Stimulated activated naive CD8-positive, alpha-beta T cell treated with anti-CD3 and anti-CD28 coated beads, Interleukin-15, amount 100 ng/mL, for 72 hours (primary cell): Measurements from ENCODE around the gene OR10H3.
A peak's percentile ranks its signal among the peaks of the same experiment; 100 is the strongest.

ENCODE experiments used
- ATAC-seq: fragments of 150-1000 bp; cut with Tn5 transposase; 2 replicates; pipeline ENCODE4 v1.10.0; 2021; ENCODE audit warnings: mild to moderate bottlenecking, moderate library complexity
- DNase-seq, 2 donors: peaks; one replicate each; pipeline ENCODE4 v3.0.0; 2021 to 2022
- H3K27ac Mint-ChIP-seq, 2 donors: one replicate each; pipeline ENCODE4 v1.8.0; 2022; ENCODE audit warnings: mild to moderate bottlenecking in 2 of 2, mixed read lengths in 2 of 2, moderate library complexity in 2 of 2
- H3K27me3 Mint-ChIP-seq: one replicate; pipeline ENCODE4 v1.8.0; 2022; ENCODE audit warnings: mixed read lengths
- H3K4me1 Mint-ChIP-seq: one replicate; pipeline ENCODE4 v1.8.0; 2022; ENCODE audit warnings: mild to moderate bottlenecking, mixed read lengths
- H3K4me3 Mint-ChIP-seq, 2 donors: one replicate each; pipeline ENCODE4 v1.8.0; 2022; ENCODE audit warnings: mild to moderate bottlenecking in 2 of 2, mixed read lengths in 2 of 2, moderate library complexity in 1 of 2
- H3K9me3 Mint-ChIP-seq, 2 donors: one replicate each; pipeline ENCODE4 v1.8.0; 2022; ENCODE audit warnings: mixed read lengths in 2 of 2

OR10H3 gene, protein sequence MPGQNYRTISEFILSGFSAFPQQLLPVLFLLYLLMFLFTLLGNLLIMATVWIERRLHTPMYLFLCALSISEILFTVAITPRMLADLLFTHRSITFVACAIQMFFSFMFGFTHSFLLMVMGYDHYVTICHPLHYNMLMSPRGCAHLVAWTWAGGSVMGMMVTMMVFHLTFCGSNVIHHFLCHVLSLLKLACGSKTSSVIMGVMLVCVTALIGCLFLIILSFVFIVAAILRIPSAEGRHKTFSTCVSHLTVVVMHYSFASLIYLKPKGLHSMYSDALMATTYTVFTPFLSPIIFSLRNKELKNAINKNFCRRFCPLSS

GRCh38 chr19:15737722-15738121, at the start of gene OR10H3:
TSS of gene OR10H3 (plus strand) at chr19:15737985. CDS start at chr19:15741393, 3,408 bp downstream.
- Mint-ChIP-seq H3K27ac (no peak within 1 kb of the TSS), H3K9me3 (peaks cover 14 to 19% of the 10 kb centered on the region in 2 donors), H3K4me3 (no peak within 1 kb of the TSS), H3K4me1 (no peaks in the 10 kb centered on the region), H3K27me3 (peaks cover 8% of the 10 kb centered on the region)
- no peak for ATAC-seq
- no peak for DNase-seq

DNA sequence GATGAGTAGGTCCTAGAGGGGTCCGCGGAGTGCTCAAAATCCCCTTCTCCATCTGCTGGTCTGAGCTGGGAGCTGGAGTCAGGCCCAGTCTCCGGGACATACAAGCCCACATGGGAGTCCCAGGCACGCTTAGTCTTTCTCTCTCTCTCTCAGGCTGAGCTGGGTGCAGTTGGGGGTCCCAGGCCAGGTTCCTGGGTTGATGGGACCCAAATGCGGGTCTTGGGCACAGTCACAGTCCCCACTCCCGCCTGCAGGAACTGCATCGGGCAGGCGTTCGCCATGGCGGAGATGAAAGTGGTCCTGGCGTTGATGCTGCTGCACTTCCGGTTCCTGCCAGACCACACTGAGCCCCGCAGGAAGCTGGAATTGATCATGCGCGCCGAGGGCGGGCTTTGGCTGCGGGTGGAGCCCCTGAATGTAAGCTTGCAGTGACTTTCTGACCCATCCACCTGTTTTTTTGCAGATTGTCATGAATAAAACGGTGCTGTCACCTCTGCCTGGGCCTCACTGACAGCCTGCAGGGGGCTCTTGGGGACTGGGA, 41.1 kb upstream of the OR10H3 start:
- DNase-seq (no peak), ATAC-seq (no peak)
- no peaks in the 10 kb centered on the region for H3K9me3 Mint-ChIP-seq
- H3K27ac Mint-ChIP-seq: no peak overlapping the region
- peaks cover 36% of the 10 kb centered on the region for H3K27me3 Mint-ChIP-seq
- no peak overlapping the region for H3K4me3 Mint-ChIP-seq
- H3K4me1 Mint-ChIP-seq: no peaks in the 10 kb centered on the region

DNA sequence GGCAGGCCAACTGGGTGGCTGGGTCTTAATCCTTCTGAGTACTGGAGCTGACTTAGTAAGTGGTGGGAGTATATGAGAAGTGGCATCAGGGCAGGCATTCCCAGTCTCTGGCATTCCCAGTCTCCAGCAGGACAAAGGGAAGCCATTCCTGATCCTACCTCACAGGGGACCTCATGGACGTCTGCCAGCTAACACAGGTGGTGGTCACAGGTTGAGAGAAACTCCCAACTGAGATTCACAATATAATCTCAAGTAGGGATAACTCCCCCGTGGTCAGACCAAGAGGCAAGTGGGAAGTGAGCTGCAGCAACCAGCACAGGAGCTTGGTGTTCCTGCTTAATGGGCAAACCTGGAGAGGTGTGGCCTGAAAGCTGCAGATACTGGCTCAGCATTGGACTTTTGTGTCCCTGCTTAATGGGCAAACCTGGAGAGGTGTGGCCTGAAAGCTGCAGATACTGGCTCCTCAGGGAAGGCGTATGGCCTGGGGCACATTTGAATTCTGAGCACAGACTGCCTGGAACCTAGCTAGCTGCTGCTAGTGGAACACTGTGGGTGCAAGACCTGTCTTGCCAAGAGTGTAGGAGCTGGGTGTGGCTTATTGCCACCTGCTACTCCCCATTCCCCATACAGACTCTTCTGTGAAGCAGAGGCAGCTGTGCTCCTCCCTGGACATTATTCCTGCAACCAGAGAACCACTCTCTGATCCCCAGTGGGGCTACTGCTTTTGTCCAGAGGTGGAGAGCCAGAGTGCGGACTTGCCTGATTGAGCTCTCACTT, 35.8 kb upstream of the OR10H3 start:
- H3K27ac Mint-ChIP-seq: no peak overlapping the region
- peaks cover 39% of the 10 kb centered on the region for H3K27me3 Mint-ChIP-seq
- H3K9me3 Mint-ChIP-seq: no peaks in the 10 kb centered on the region

GRCh38 chr19:15702534-15702930, 35.3 kb upstream of the OR10H3 start:
- no peaks in the 10 kb centered on the region for H3K4me1 Mint-ChIP-seq
- DNase-seq (peak in 1 of 2 donors; percentile 13), ATAC-seq (peak; percentile 18)
- peaks cover 33% of the 10 kb centered on the region for H3K27me3 Mint-ChIP-seq
- H3K4me3 Mint-ChIP-seq: no peak overlapping the region
- no peak overlapping the region for H3K27ac Mint-ChIP-seq
- H3K9me3 Mint-ChIP-seq: no peaks in the 10 kb centered on the region

More for the DNA sequence above, 35.8 kb upstream of the OR10H3 start:
- DNase-seq: no peak
- ATAC-seq: peak; percentile 9
- H3K4me3 Mint-ChIP-seq: no peak overlapping the region
- no peaks in the 10 kb centered on the region for H3K4me1 Mint-ChIP-seq

- H3K9me3 Mint-ChIP-seq: peaks cover 0 to 7% of the 10 kb centered on the region in 2 donors
- peaks cover 31% of the 10 kb centered on the region for H3K27me3 Mint-ChIP-seq
- H3K4me3 Mint-ChIP-seq: no peak overlapping the region
- no peaks in the 10 kb centered on the region for H3K4me1 Mint-ChIP-seq
- ATAC-seq (no peak), DNase-seq (no peak)
- H3K27ac Mint-ChIP-seq: no peak overlapping the region
These were observed 23.1 kb upstream of the OR10H3 start for GRCh38 chr19:15714638-15715037.

GRCh38 chr19:15715642-15716041, 22.1 kb upstream of the OR10H3 start:
- peaks cover 24% of the 10 kb centered on the region for H3K27me3 Mint-ChIP-seq
- no peak overlapping the region for H3K4me3 Mint-ChIP-seq
- H3K27ac Mint-ChIP-seq: no peak overlapping the region
- DNase-seq: no peak
- peaks cover 0 to 7% of the 10 kb centered on the region in 2 donors for H3K9me3 Mint-ChIP-seq
- H3K4me1 Mint-ChIP-seq: no peaks in the 10 kb centered on the region
- ATAC-seq: no peak

DNA sequence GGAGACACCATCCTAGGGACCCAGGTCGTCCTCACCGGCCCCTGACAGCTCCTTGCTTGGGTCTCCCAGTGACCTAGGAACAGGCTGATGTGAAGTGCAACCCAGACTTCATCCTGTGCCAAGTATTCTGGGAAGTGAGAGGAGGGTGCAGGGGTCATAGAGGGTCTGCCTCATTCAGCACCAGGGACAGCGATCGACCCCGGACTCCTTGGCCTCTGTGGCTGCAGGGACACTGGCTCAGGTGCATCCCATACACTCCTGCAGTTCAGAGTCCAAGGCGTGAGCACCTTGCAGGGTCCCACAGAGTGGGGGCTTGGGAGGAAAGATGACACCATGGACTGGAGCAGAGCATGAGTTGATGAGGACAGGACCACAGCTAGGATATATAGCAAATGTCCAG, 20.0 kb upstream of the OR10H3 start:
- Mint-ChIP-seq H3K27ac (no peak overlapping the region), H3K27me3 (peaks cover 44% of the 10 kb centered on the region), H3K4me1 (peaks cover 3% of the 10 kb centered on the region), H3K9me3 (peaks cover 0 to 7% of the 10 kb centered on the region in 2 donors), H3K4me3 (no peak overlapping the region)
- no peak for DNase-seq
- no peak for ATAC-seq

GRCh38 chr19:15721268-15721667, 16.5 kb upstream of the OR10H3 start:
- ATAC-seq (no peak), DNase-seq (no peak)
- H3K9me3 Mint-ChIP-seq: peaks cover 0 to 7% of the 10 kb centered on the region in 2 donors
- H3K4me3 Mint-ChIP-seq: no peak overlapping the region
- H3K27ac Mint-ChIP-seq: no peak overlapping the region
- peaks cover 5% of the 10 kb centered on the region for H3K4me1 Mint-ChIP-seq
- peaks cover 73% of the 10 kb centered on the region for H3K27me3 Mint-ChIP-seq

DNA sequence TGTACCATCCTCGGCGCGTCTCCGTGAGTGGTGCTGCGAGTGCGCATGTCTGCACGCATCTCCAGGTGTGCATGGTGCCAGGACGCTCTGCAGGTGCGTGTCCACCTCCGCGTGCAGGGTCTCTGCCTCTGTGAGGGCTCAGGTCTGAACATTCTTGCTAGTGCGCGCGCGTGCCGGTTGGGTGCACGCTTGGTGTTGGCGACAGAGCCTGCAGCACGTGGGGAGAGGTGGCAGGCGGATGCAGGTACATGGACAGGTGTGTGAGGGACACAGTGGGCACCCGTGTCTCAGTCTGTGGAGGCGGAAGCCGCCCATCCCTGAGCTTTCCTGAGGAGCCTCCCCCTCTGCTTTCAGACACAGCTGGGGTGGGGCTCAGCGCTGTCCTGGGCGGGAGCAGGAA, 14.8 kb upstream of the OR10H3 start:
- Mint-ChIP-seq H3K9me3 (peaks cover 0 to under 1% of the 10 kb centered on the region in 2 donors), H3K4me1 (peaks cover 5% of the 10 kb centered on the region), H3K4me3 (no peak overlapping the region), H3K27ac (no peak overlapping the region), H3K27me3 (peaks cover 70% of the 10 kb centered on the region)
- DNase-seq (no peak), ATAC-seq (no peak)

GRCh38 chr19:15727724-15728123, 10.1 kb upstream of the OR10H3 start, which contains the start of gene OR10H2:
TSS of gene OR10H2 (plus strand) at chr19:15728024. CDS start at chr19:15728044, 20 bp downstream.
- H3K4me3 Mint-ChIP-seq: no peak within 1 kb of the TSS
- ATAC-seq: no peak
- peaks cover 53% of the 10 kb centered on the region for H3K27me3 Mint-ChIP-seq
- H3K9me3 Mint-ChIP-seq: no peaks in the 10 kb centered on the region
- peak within 1 kb of the TSS; percentile 16 to 17 for H3K27ac Mint-ChIP-seq
- peaks cover 3% of the 10 kb centered on the region for H3K4me1 Mint-ChIP-seq
- DNase-seq: no peak

GRCh38 chr19:15730538-15730937, 7.2 kb upstream of the OR10H3 start:
- no peaks in the 10 kb centered on the region for H3K4me1 Mint-ChIP-seq
- no peak for DNase-seq
- no peak overlapping the region for H3K4me3 Mint-ChIP-seq
- H3K27ac Mint-ChIP-seq: no peak overlapping the region
- no peak for ATAC-seq
- H3K27me3 Mint-ChIP-seq: peaks cover 29% of the 10 kb centered on the region
- no peaks in the 10 kb centered on the region for H3K9me3 Mint-ChIP-seq

DNA sequence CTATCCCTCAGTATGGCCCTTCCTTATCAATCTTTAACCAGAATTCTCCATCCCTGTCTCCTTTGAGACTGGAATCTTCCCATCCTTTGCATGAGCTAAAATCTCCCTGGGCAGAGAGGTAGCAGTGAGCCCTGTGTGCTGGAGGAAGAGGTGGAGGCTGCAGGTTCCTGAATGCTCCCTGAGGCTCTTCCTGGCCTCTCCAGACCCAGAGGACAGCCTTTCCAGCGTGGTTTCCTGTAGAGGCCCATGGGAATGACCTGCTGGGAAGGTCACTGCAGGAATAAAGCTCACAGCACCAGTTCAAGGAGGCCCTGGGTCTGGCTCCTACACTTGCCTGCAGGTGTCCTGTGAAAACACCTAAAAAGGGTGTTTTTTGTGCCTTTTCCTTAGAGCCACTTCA, 5.4 kb upstream of the OR10H3 start:
- no peaks in the 10 kb centered on the region for H3K9me3 Mint-ChIP-seq
- H3K4me1 Mint-ChIP-seq: no peaks in the 10 kb centered on the region
- H3K4me3 Mint-ChIP-seq: no peak overlapping the region

GRCh38 chr19:15733895-15734294, 3.9 kb upstream of the OR10H3 start:
- Mint-ChIP-seq H3K27ac (no peak overlapping the region), H3K4me3 (no peak overlapping the region), H3K9me3 (no peaks in the 10 kb centered on the region), H3K4me1 (no peaks in the 10 kb centered on the region), H3K27me3 (peaks cover under 1% of the 10 kb centered on the region)
- no peak for DNase-seq
- ATAC-seq: no peak

More for the DNA sequence above, 5.4 kb upstream of the OR10H3 start:
- no peak for DNase-seq
- no peak overlapping the region for H3K27ac Mint-ChIP-seq
- H3K27me3 Mint-ChIP-seq: peaks cover 12% of the 10 kb centered on the region
- no peak for ATAC-seq

DNA sequence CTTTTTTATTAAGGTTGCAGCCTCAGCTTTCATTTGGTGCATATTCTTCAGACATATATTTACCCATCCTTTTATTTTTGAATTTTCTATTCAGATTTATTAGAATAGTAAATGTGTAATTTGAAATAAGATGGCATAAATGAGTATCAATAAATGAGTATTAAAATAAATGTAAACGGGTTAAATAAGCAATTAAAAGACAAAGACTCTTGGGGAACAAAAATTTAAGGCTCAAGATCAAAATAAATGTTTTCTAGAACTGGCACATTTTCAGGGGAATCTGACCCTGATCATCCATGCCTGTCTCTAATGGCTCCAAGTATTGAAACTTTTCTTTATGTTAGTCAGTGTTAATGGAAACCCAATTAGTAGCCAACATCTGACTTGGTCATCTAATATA, 3.0 kb downstream of the OR10H3 start:
- no peaks in the 10 kb centered on the region for H3K4me1 Mint-ChIP-seq
- peaks cover 14 to 19% of the 10 kb centered on the region in 2 donors for H3K9me3 Mint-ChIP-seq
- peaks cover 13% of the 10 kb centered on the region for H3K27me3 Mint-ChIP-seq
- no peak overlapping the region for H3K4me3 Mint-ChIP-seq
- no peak overlapping the region for H3K27ac Mint-ChIP-seq
- no peak for ATAC-seq
- DNase-seq: no peak

DNA sequence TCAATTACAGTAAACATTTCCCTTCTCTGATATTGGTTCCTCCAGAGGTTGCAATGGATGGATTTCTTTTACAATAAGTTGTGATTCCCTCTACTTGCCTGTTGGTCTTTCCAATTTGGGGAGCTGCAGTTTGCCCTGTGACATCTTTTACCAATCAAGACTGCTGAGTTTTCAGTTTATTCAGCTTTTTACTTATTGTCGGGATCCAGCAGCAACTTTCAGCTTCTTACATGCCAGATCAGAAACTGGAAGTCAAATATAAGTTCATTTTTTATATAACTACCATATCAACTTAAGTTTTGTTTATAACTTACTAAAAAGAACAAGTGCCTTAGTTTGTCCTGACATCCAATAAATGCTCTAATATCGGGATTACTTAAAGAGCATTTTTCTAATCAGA, 10.5 kb downstream of the OR10H3 start:
- ATAC-seq: no peak
- no peaks in the 10 kb centered on the region for H3K4me1 Mint-ChIP-seq
- H3K4me3 Mint-ChIP-seq: no peak overlapping the region
- H3K27ac Mint-ChIP-seq: no peak overlapping the region
- DNase-seq: no peak
- no peaks in the 10 kb centered on the region for H3K9me3 Mint-ChIP-seq
- H3K27me3 Mint-ChIP-seq: peaks cover 40% of the 10 kb centered on the region

DNA sequence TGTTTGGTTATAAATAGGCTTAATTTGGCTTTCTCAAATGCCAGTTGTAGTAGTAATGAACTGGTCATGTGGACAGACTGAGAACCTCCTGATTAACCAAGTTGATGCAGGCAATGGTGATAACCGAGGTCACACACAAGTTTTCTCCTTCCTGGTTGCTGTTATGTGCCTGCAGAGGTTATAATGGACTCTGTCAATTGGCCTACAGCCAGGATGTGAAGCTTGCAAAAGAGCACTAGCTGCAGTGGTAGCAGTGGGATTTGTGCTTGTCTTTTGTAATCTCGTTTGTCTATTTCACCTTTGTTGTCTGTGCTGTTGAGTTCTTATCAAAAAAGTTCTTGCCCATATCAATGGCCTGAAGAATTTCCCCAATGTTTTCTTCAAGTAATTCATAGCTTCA, 20.6 kb downstream of the OR10H3 start:
- ATAC-seq (no peak), DNase-seq (no peak)
- H3K4me3 Mint-ChIP-seq: no peak overlapping the region
- H3K27me3 Mint-ChIP-seq: peaks cover 82% of the 10 kb centered on the region
- no peak overlapping the region for H3K27ac Mint-ChIP-seq
- no peaks in the 10 kb centered on the region for H3K9me3 Mint-ChIP-seq
- H3K4me1 Mint-ChIP-seq: peaks cover 10% of the 10 kb centered on the region
